GM12865 (cell line): ENCODE data around the gene PSORS1C1.

ENCODE experiments used
- DNase-seq: peaks from one replicate; pipeline ENCODE4 v3.0.0; 2010; ENCODE audit warnings: low read depth
- H3K4me3 ChIP-seq: 2 replicates; pipeline ENCODE4 v1.5.1; 2011; ENCODE audit warnings: mild to moderate bottlenecking, low read depth, low read length, control low read depth
- CTCF ChIP-seq: IDR thresholded peaks from 2 replicates; pipeline ENCODE4 v1.5.1; 2011; ENCODE audit warnings: low read length, control low read depth, low read depth, inconsistent platforms; ENCODE audit not compliant: insufficient read depth; ENCODE audit errors: missing control alignments

Gene PSORS1C1

GRCh38 chr6:31112478-31112877, 2.1 kb upstream of the PSORS1C1 start, which contains the start of gene C6orf15:
Gene C6orf15, minus strand, starts transcription at chr6:31112575. Its CDS starts 20 bp downstream, at chr6:31112555.
- no peak for TF ChIP-seq CTCF
- no peak for DNase-seq
- H3K4me3 ChIP-seq, result no peak within 1 kb of the TSS

- no peak for TF ChIP-seq CTCF
- H3K4me3 ChIP-seq, result no peak overlapping the region
- no peak for DNase-seq
These were observed 599 bp upstream of the PSORS1C1 start for GRCh38 chr6:31113861-31114540.

GRCh38 chr6:31114970-31115849, 610 bp downstream of the PSORS1C1 start:
- no peak for TF ChIP-seq CTCF
- DNase-seq, result no peak
- no peak overlapping the region for H3K4me3 ChIP-seq

- TF ChIP-seq CTCF, result no peak
- no peak for DNase-seq
- H3K4me3 ChIP-seq, result no peak overlapping the region
These were observed 1.5 kb downstream of the PSORS1C1 start for GRCh38 chr6:31115941-31116560.

GRCh38 chr6:31116661-31117385, 2.2 kb downstream of the PSORS1C1 start:
- DNase-seq, result no peak
- no peak overlapping the region for H3K4me3 ChIP-seq
- no peak for TF ChIP-seq CTCF

- no peak for DNase-seq
- no peak for TF ChIP-seq CTCF
- H3K4me3 ChIP-seq, result no peak overlapping the region
These were observed 3.6 kb downstream of the PSORS1C1 start for GRCh38 chr6:31118178-31118577.
